Endothelial cell of umbilical vein (primary cell): Measurements from ENCODE around the gene USP37. TPM values are rescaled to one million over a fixed set of nuclear protein-coding genes. Genes with fewer than 3 reads are reported as not detected.

Source experiments
- BruUV-seq: library from RNA; stranded (reverse); fragments of 400-500 nt; replicated peaks from 2 replicates; lab custom pipeline; 2021; lab: Mats Ljungman, UMichigan
- CTCF ChIA-PET: fragments of 300-600, 350-600 bp; sonication (Branson Sonifier 250); formaldehyde crosslinking; loops from one replicate; lab custom pipeline; 2021; ENCODE audit warnings: antibody characterized with exemption, inconsistent platforms; lab: Charles Lee
- POLR2A ChIA-PET: fragments of 300-600, 350-600 bp; sonication (Branson Sonifier 250); formaldehyde crosslinking; loops from one replicate; lab custom pipeline; 2021; ENCODE audit warnings: antibody characterized with exemption, inconsistent platforms; lab: Charles Lee
- DNase-seq: peaks from one replicate; pipeline ENCODE4 v3.0.0-alpha.2; 2011; ENCODE audit warnings: low read depth, low spot score
- FAIRE-seq: peaks from 2 replicates; lab custom pipeline; 2011; peaks lifted over from hg19 to GRCh38; lab: Jason Lieb, UNC
- H2AFZ ChIP-seq: 2 replicates; pipeline ENCODE4 v1.6.0; 2012; ENCODE audit warnings: low read depth, low read length, control low read depth, inconsistent platforms
- H3K27ac ChIP-seq: 2 replicates; pipeline ENCODE4 v1.5.1; 2011; ENCODE audit warnings: low read depth, mild to moderate bottlenecking, control low read depth, low read length, moderate library complexity; ENCODE audit not compliant: insufficient read depth
- H3K27me3 ChIP-seq, 2 experiments: 2 replicates each; pipeline versions ENCODE4 v1.6.0 to v1.6.1; 2011; ENCODE audit warnings: low read length in 2 of 2, mixed read lengths in 1 of 2; ENCODE audit not compliant: control insufficient read depth in 2 of 2, insufficient read depth in 2 of 2
- H3K36me3 ChIP-seq, 2 experiments: 2 replicates in 1 of 2; 3 replicates in 1 of 2; pipeline ENCODE4 v1.5.1; 2011; ENCODE audit warnings: low read length in 2 of 2, mild to moderate bottlenecking in 1 of 2, moderate library complexity in 1 of 2; ENCODE audit not compliant: control insufficient read depth in 2 of 2, insufficient read depth in 2 of 2; ENCODE audit errors: extremely low read depth in 1 of 2
- H3K4me1 ChIP-seq: 3 replicates; pipeline ENCODE4 v1.5.1; 2011; ENCODE audit warnings: mild to moderate bottlenecking, low read length; ENCODE audit not compliant: control insufficient read depth, insufficient read depth; ENCODE audit errors: extremely low read depth
- H3K4me2 ChIP-seq: 2 replicates; pipeline ENCODE4 v1.6.1; 2011; ENCODE audit warnings: low read length, control low read depth, mixed read lengths; ENCODE audit not compliant: insufficient read depth
- H3K4me3 ChIP-seq, 3 experiments: fragments of 200-600 bp in 1 of 3; sonication (generic), shearing (Covaris generic) in 1 of 3; replicated peaks in 1 of 3; 2 replicates each; pipeline ENCODE4 v1.5.1; 2011 to 2016; ENCODE audit warnings: control low read depth in 3 of 3, low read length in 3 of 3, mild to moderate bottlenecking in 2 of 3, inconsistent platforms in 1 of 3, low read depth in 1 of 3, moderate library complexity in 1 of 3; ENCODE audit not compliant: insufficient read depth in 1 of 3
- H3K79me2 ChIP-seq: 2 replicates; pipeline ENCODE4 v1.6.0; 2012; ENCODE audit warnings: low read length, inconsistent platforms; ENCODE audit not compliant: control insufficient read depth, insufficient read depth
- H3K9ac ChIP-seq: replicated peaks from 2 replicates; pipeline ENCODE3; 2011; ENCODE audit warnings: low read length, control low read depth; ENCODE audit not compliant: insufficient read depth; ENCODE audit errors: extremely low read depth
- H3K9me1 ChIP-seq: replicated peaks from 3 replicates; pipeline ENCODE4 v1.6.0; 2011; ENCODE audit warnings: mild to moderate bottlenecking, low read length; ENCODE audit not compliant: control insufficient read depth, insufficient read depth; ENCODE audit errors: extremely low read depth
- H3K9me3 ChIP-seq: replicated peaks from 2 replicates; pipeline ENCODE4 v1.5.1; 2012; ENCODE audit warnings: low read length, inconsistent platforms; ENCODE audit not compliant: control insufficient read depth, insufficient read depth
- H4K20me1 ChIP-seq: replicated peaks from 2 replicates; pipeline ENCODE3; 2011; ENCODE audit warnings: mild to moderate bottlenecking, low read length; ENCODE audit not compliant: control insufficient read depth, insufficient read depth; ENCODE audit errors: extremely low read depth
- EZH2 ChIP-seq: IDR thresholded peaks from 2 replicates; pipeline ENCODE4 v1.6.1; 2012; ENCODE audit warnings: borderline replicate concordance, low read depth, mild to moderate bottlenecking, moderate library complexity, low read length, inconsistent platforms; ENCODE audit not compliant: severe bottlenecking
- FOS ChIP-seq: IDR thresholded peaks from 2 replicates; pipeline ENCODE4 v1.6.1; 2011; ENCODE audit warnings: mild to moderate bottlenecking, low read length, moderate library complexity, borderline replicate concordance; ENCODE audit not compliant: insufficient read depth
- GATA2 ChIP-seq: IDR thresholded peaks from 2 replicates; pipeline ENCODE4 v1.7.0; 2011; ENCODE audit warnings: low read depth, mild to moderate bottlenecking, moderate library complexity, mixed read lengths, low read length; ENCODE audit not compliant: insufficient read length, insufficient read depth
- JUN ChIP-seq: IDR thresholded peaks from 2 replicates; pipeline ENCODE4 v1.6.1; 2011; ENCODE audit warnings: borderline replicate concordance, low read depth; ENCODE audit not compliant: insufficient read length, insufficient read depth
- MYC ChIP-seq: IDR thresholded peaks from one replicate; pipeline ENCODE4 v1.6.1; 2011; ENCODE audit warnings: mild to moderate bottlenecking, low read depth, low read length
- POLR2A ChIP-seq: IDR thresholded peaks from 2 replicates; pipeline ENCODE4 v1.6.1; 2012; ENCODE audit warnings: low read depth, mild to moderate bottlenecking, control low read depth, low read length
- POLR2AphosphoS5 ChIP-seq: IDR thresholded peaks from 2 replicates; pipeline ENCODE4 v1.6.1; 2012; ENCODE audit warnings: low read depth, mild to moderate bottlenecking, control low read depth, low read length, moderate library complexity; ENCODE audit not compliant: insufficient read depth
- dilution Hi-C: fragments of 300-500 bp; cut with MboI; formaldehyde crosslinking; loops from one replicate; pipeline ENCODE4 v1.15.0; 2019; ENCODE audit warnings: low sequenced_read_pairs; ENCODE audit not compliant: extremely low pct_ligation_motif_present
- intact Hi-C: fragments of 100-400 bp; cut with micrococcal nuclease; formaldehyde crosslinking; loops from one replicate; pipeline ENCODE4 v1.10.0; 2022
- polyA plus RNA-seq, 4 experiments: library from polyadenylated mRNA; depleted of rRNA in 3 of 4; stranded (reverse) in 3 of 4; unstranded in 1 of 4; fragments of >200 nt; gene quantifications; 2 replicates each; pipeline versions ENCODE4 v1.2.1 to v1.2.3, GENCODE V29; 2011 to 2012; ENCODE audit warnings: missing spikeins in 1 of 4
- total RNA-seq: library from RNA; stranded (reverse); gene quantifications from 2 replicates; pipeline ENCODE4 v1.2.3, GENCODE V29; 2021
- TF ChIP-seq, protein P1 (sequence below), 2 donors: IDR thresholded peaks; 1 replicate in 1 of 2; 2 replicates in 1 of 2; pipeline ENCODE4 v1.5.1; 2011; ENCODE audit warnings: low read length in 2 of 2, mild to moderate bottlenecking in 2 of 2, moderate library complexity in 2 of 2, control low read depth in 1 of 2, inconsistent platforms in 1 of 2, low read depth in 1 of 2; ENCODE audit not compliant: insufficient read depth in 1 of 2; ENCODE audit errors: extremely low read depth in 1 of 2
- TF ChIP-seq, protein P2 (sequence below): IDR thresholded peaks from 2 replicates; pipeline ENCODE4 v1.6.1; 2011; ENCODE audit not compliant: insufficient read depth, insufficient read length

USP37 gene
- total and polyA plus RNA-seq, 2 donors (not counting 3 experiments of a cell fraction or from before 2014, with no cell fraction given): 1.9 to 14.4 TPM

DNA sequence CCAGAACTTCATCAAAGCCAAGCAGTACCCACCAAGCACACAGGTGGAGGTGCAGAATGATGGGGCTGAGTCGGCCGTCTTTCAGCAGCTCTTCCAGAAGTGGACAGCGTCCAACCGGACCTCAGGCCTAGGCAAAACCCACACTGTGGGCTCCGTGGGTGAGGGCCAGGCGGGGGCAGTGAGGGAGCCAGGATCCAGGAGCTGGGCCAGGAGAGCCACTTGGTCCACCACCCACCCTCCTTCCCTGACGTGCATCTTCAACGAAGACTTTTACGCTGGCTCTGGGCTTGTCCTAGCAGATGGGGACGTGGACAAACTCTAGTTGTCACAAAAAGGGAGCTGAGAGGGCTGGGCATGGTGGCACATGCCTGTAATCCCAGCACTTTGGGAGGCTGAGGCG lies 137.4 kb downstream of the USP37 start:
- H3K36me3 ChIP-seq: no peaks in the 10 kb centered on the region
- FAIRE-seq (no peak), DNase-seq (no peak)
- no peak overlapping the region for H3K27ac ChIP-seq
- no peaks in the 10 kb centered on the region for H3K27me3 ChIP-seq
- H2AFZ ChIP-seq: no peak overlapping the region
- H3K9me1 ChIP-seq: no peaks in the 10 kb centered on the region
- H3K9ac ChIP-seq: no peak overlapping the region
- H3K4me1 ChIP-seq: no peaks in the 10 kb centered on the region
- TF ChIP-seq POLR2A: no peak
- no peak for TF ChIP-seq GATA2
- TF ChIP-seq, protein P1, sequence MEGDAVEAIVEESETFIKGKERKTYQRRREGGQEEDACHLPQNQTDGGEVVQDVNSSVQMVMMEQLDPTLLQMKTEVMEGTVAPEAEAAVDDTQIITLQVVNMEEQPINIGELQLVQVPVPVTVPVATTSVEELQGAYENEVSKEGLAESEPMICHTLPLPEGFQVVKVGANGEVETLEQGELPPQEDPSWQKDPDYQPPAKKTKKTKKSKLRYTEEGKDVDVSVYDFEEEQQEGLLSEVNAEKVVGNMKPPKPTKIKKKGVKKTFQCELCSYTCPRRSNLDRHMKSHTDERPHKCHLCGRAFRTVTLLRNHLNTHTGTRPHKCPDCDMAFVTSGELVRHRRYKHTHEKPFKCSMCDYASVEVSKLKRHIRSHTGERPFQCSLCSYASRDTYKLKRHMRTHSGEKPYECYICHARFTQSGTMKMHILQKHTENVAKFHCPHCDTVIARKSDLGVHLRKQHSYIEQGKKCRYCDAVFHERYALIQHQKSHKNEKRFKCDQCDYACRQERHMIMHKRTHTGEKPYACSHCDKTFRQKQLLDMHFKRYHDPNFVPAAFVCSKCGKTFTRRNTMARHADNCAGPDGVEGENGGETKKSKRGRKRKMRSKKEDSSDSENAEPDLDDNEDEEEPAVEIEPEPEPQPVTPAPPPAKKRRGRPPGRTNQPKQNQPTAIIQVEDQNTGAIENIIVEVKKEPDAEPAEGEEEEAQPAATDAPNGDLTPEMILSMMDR (IDR thresholded peaks at IDR 0.05; ENCODE audit: extremely low read depth in 1 of 2, insufficient read depth in 1 of 2, low read depth in 1 of 2, low read length in 2 of 2): no peak
- no peak for TF ChIP-seq FOS
- TF ChIP-seq POLR2AphosphoS5: no peak
- TF ChIP-seq, protein P2, sequence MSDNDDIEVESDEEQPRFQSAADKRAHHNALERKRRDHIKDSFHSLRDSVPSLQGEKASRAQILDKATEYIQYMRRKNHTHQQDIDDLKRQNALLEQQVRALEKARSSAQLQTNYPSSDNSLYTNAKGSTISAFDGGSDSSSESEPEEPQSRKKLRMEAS: no peak
- no peak for TF ChIP-seq MYC
- no peak for TF ChIP-seq EZH2
- TF ChIP-seq JUN: no peak
- no TSS peak for BruUV-seq
- CTCF ChIA-PET: interaction anchor here (1.0 to 1.6 kb wide), 4 partner anchors 10 to 297 kb away, joined by 3 to 5 read pairs (median 4); no protein-coding TSS in a partner anchor
- no peaks in the 10 kb centered on the region for H3K79me2 ChIP-seq
- POLR2A ChIA-PET: no interaction called here
- no peak overlapping the region for H3K4me2 ChIP-seq
- H3K4me3 ChIP-seq: no peak overlapping the region
- intact Hi-C loops (no loop called here), dilution Hi-C loops (no loop called here)
- H4K20me1 ChIP-seq: no peaks in the 10 kb centered on the region
- H3K9me3 ChIP-seq: no peaks in the 10 kb centered on the region
